ENCODE data around the gene ISG20.

- TF ChIP-seq CTCF (conservative IDR thresholded peaks at IDR 0.05; ENCODE audit: low read length): no peak
- TF ChIP-seq EZH2phosphoT487 (IDR thresholded peaks at IDR 0.05; ENCODE audit: borderline replicate concordance): no peak
Observed at GRCh38 chr15:88705769-88706165, 67.0 kb downstream of the ISG20 start.

Measured in Loucy (cell line).